GM04504 (cell line): ENCODE measurements around the gene FAN1.
A peak's percentile ranks its signal among the peaks of the same experiment; 100 is the strongest.

Experiments used
- DNase-seq: peaks from one replicate; pipeline ENCODE4 v3.0.0-alpha.2; 2012; ENCODE audit warnings: low read depth

The FAN1 gene

GRCh38 chr15:30921106-30921505 is 17.4 kb downstream of the FAN1 start:
- no peak for DNase-seq

GRCh38 chr15:30921781-30922479 is 18.2 kb downstream of the FAN1 start:
- DNase-seq: no peak

GRCh38 chr15:30922480-30923311 is 19.0 kb downstream of the FAN1 start:
- DNase-seq: peak; percentile 10

- no peak for DNase-seq
Measured at GRCh38 chr15:30923429-30923828, 19.7 kb downstream of the FAN1 start.

- DNase-seq: peak; percentile 44
Measured at GRCh38 chr15:30924353-30924752, 20.6 kb downstream of the FAN1 start.

GRCh38 chr15:30925686-30926085 is 22.0 kb downstream of the FAN1 start:
- no peak for DNase-seq

- DNase-seq: no peak
Measured at GRCh38 chr15:30926161-30926560, 22.4 kb downstream of the FAN1 start.

- no peak for DNase-seq
Measured at GRCh38 chr15:30927148-30927761, 23.5 kb downstream of the FAN1 start.

GRCh38 chr15:30928076-30928475 is 24.4 kb downstream of the FAN1 start:
- no peak for DNase-seq

GRCh38 chr15:30929064-30929669 is 25.5 kb downstream of the FAN1 start:
- DNase-seq: no peak

GRCh38 chr15:30929982-30930381 is 26.3 kb downstream of the FAN1 start:
- no peak for DNase-seq

- no peak for DNase-seq
Measured at GRCh38 chr15:30930422-30930821, 26.7 kb downstream of the FAN1 start.

- DNase-seq: no peak
Measured at GRCh38 chr15:30933293-30933692, 29.6 kb downstream of the FAN1 start.

GRCh38 chr15:30939161-30939560 is 35.4 kb downstream of the FAN1 start:
- DNase-seq: no peak

- DNase-seq: no peak
Measured at GRCh38 chr15:30940359-30940758, 36.6 kb downstream of the FAN1 start.

- DNase-seq: no peak
Measured at GRCh38 chr15:30941520-30941919, 37.8 kb downstream of the FAN1 start.

- no peak for DNase-seq
Measured at GRCh38 chr15:30943654-30944335, 40.1 kb downstream of the FAN1 start.

GRCh38 chr15:30953183-30953582 is 49.5 kb downstream of the FAN1 start:
- DNase-seq: no peak

- peak; percentile 85 for DNase-seq
Measured at GRCh38 chr15:30953731-30954378, 50.1 kb downstream of the FAN1 start.

GRCh38 chr15:30954674-30955073 is 51.0 kb downstream of the FAN1 start:
- no peak for DNase-seq
